ENCODE measurements around the gene TM9SF1.

Gene TM9SF1

GRCh38 chr14:24177041-24177825 is 18.0 kb downstream of the TM9SF1 start:
- no peak for DNase-seq

- no peak for DNase-seq
Measured at GRCh38 chr14:24176599-24176998, 18.6 kb downstream of the TM9SF1 start.

GRCh38 chr14:24172871-24173281 is 22.4 kb downstream of the TM9SF1 start:
- no peak for DNase-seq

GRCh38 chr14:24172261-24172860 is 22.9 kb downstream of the TM9SF1 start:
- no peak for DNase-seq

- peak; percentile 73 for DNase-seq
Measured at GRCh38 chr14:24171422-24172260, 23.6 kb downstream of the TM9SF1 start, which contains the start of gene REC8. TSS of gene REC8 (plus strand) at chr14:24172080. CDS start at chr14:24172553, 473 bp downstream.

GRCh38 chr14:24167469-24168114 is 27.6 kb downstream of the TM9SF1 start:
- no peak for DNase-seq

GRCh38 chr14:24165785-24166184 is 29.5 kb downstream of the TM9SF1 start:
- DNase-seq: no peak

- no peak for DNase-seq
Measured at GRCh38 chr14:24164518-24164991, 30.7 kb downstream of the TM9SF1 start.

- DNase-seq: no peak
Measured at GRCh38 chr14:24162093-24162492, 33.1 kb downstream of the TM9SF1 start.

- peak; percentile 98 for DNase-seq
Measured at GRCh38 chr14:24160850-24161804, 34.1 kb downstream of the TM9SF1 start, which contains the start of gene IRF9. TSS of gene IRF9 (plus strand) at chr14:24161265. CDS start at chr14:24162145, 880 bp downstream.

- DNase-seq: no peak
Measured at GRCh38 chr14:24160499-24160849, 34.8 kb downstream of the TM9SF1 start.

- DNase-seq: no peak
Measured at GRCh38 chr14:24159777-24160498, 35.3 kb downstream of the TM9SF1 start.

GRCh38 chr14:24157331-24157730 is 37.9 kb downstream of the TM9SF1 start:
- no peak for DNase-seq

- no peak for DNase-seq
Measured at GRCh38 chr14:24156840-24157239, 38.4 kb downstream of the TM9SF1 start.

GRCh38 chr14:24155100-24155499 is 40.1 kb downstream of the TM9SF1 start:
- DNase-seq: no peak

- no peak for DNase-seq
Measured at GRCh38 chr14:24151404-24152080, 43.7 kb downstream of the TM9SF1 start.

- DNase-seq: no peak
Measured at GRCh38 chr14:24150993-24151392, 44.2 kb downstream of the TM9SF1 start.

- DNase-seq: no peak
Measured at GRCh38 chr14:24150567-24150966, 44.7 kb downstream of the TM9SF1 start.

- DNase-seq: no peak
Measured at GRCh38 chr14:24150061-24150460, 45.2 kb downstream of the TM9SF1 start.

- no peak for DNase-seq
Measured at GRCh38 chr14:24149302-24149969, 45.8 kb downstream of the TM9SF1 start.

Measured in activated CD4-positive, alpha-beta T cell treated with anti-CD3 and anti-CD28 coated beads, Interleukin-2, Interleukin-6, amounts not matched to agents 100 ng/mL and 50 ng/mL, durations not matched to agents 16 hours and 8 hours (primary cell).